ENCODE data around the gene CA6. TPM values are rescaled to one million over a fixed set of nuclear protein-coding genes. Genes with fewer than 3 reads are reported as not detected.
"Not testable (repeated sequence)": the region's sequence is repeated elsewhere in the genome, so short reads cannot be mapped to it uniquely, and the experiment has no call there.

The CA6 gene
- total RNA-seq, 2 donors from 2014 or later, result not detected

DNA sequence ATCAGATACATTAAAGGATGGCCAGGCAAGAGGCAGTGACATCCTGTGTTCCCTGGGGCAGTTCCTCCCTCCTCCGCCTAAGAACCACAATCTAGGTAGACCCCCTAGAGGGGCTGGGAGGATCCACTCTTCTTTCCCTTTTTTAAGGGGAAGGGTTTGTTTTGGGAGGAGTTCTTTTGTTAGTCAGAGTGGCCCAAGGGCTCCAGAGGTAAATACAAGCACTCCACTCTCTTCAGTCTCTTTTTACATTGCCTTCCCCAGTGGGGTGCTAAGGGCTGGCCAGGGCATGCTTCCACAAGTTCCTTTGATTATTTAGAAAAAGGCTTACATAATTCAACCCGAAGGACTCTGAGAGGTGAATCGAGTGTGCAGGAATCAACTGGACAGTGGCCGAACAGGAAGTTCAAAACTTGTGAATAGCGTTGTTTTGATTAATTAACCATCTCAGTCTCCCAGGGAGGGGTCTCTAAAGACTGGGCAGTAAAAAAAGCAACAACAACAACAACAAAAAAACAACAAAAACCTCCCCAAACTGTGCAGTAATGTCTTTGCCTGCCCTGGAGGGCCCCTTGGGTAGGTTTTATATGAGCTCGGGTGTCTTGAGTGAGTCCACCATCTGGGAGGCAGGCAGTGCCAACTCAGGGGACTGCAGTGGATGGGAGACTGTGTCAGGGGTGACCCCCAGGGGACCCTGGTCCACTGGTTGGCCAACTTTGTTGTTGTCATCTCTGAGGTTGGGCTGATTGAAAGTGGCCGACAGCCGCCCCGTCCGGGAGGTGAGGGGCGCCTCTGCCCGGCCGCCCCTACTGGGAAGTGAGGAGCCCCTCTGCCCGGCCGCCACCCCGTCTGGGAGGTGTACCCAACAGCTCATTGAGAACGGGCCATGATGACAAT is 34.0 kb upstream of the CA6 start:
- Histone ChIP-seq H3K9me3 (no peaks in the 10 kb centered on the region), H3K9ac (ENCODE audit: low read depth in 2 of 2, low read length in 2 of 2) (no peak overlapping the region), H3K27ac (no peak overlapping the region), H3K4me3 (no peak overlapping the region), H3K4me1 (no peaks in the 10 kb centered on the region), H3K27me3 (no peaks in the 10 kb centered on the region), H3K36me3 (no peaks in the 10 kb centered on the region)
- intact Hi-C loops (cut with DNase I), result loop anchor here (10.0 kb wide), 1 partner anchor 293 kb away; no protein-coding TSS in a partner anchor
- no peak for DNase-seq
- no peak for TF ChIP-seq CTCF (IDR thresholded peaks at IDR 0.05)

DNA sequence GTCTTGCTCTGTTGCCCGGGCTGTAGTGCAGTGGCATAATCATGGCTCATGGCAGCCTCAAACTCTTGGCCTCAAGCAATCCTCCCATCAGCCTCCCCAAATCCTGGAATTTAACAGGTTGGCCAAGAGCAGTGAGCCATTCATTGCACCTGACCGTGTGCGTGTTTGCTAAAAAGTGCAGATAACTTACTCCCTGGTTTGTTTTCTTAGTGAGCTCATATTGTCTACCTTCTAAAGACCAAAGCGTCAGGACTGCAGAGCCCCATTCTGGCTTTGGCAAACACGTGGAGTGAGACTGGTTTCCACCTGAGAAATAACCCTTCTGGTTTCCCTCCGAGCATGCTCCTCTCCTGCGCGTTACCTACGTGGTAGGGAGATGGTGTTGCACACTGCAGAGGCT is 32.2 kb upstream of the CA6 start:
- intact Hi-C loops (cut with DNase I), result loop anchor here (10.0 kb wide), 1 partner anchor 291 kb away; no protein-coding TSS in a partner anchor
- no peak for DNase-seq

DNA sequence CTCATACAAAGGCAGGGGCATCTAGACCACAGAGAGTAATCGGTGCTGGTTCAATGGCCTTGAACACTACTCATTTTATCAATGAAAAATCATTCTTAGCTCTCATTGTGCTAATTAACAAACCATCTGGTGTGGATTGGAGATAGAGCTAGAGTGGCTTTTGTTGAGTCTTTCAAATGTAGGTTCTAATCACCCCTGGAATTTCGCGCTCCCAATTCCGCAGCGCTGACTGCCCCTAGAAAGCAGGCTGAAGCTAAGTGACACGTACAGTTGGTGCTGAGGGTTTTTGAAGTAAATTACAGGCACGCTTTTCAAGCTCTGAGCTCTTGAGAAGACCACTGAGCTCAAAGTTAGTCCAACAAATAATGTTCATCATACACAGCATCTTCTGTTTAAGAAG is 31.2 kb upstream of the CA6 start:
- intact Hi-C loops (cut with DNase I), result loop anchor here (10.0 kb wide), 1 partner anchor 290 kb away; no protein-coding TSS in a partner anchor
- H3K9me3 ChIP-seq, result no peaks in the 10 kb centered on the region
- no peaks in the 10 kb centered on the region for H3K27me3 ChIP-seq
- peaks cover 6% of the 10 kb centered on the region for H3K4me1 ChIP-seq
- no peaks in the 10 kb centered on the region for H3K36me3 ChIP-seq
- H3K4me3 ChIP-seq, result no peak overlapping the region
- no peak overlapping the region for H3K27ac ChIP-seq
- no peak for DNase-seq
- no peak for TF ChIP-seq CTCF (IDR thresholded peaks at IDR 0.05)
- H3K9ac ChIP-seq (ENCODE audit: low read depth in 2 of 2, low read length in 2 of 2), result no peak overlapping the region

More for the DNA sequence above, 32.2 kb upstream of the CA6 start:
- Histone ChIP-seq H3K36me3 (no peaks in the 10 kb centered on the region), H3K4me1 (peaks cover 6% of the 10 kb centered on the region), H3K9me3 (no peaks in the 10 kb centered on the region), H3K4me3 (no peak overlapping the region), H3K27ac (no peak overlapping the region), H3K27me3 (no peaks in the 10 kb centered on the region), H3K9ac (ENCODE audit: low read depth in 2 of 2, low read length in 2 of 2) (no peak overlapping the region)
- TF ChIP-seq CTCF (IDR thresholded peaks at IDR 0.05), result no peak

- Histone ChIP-seq H3K4me3 (no peak overlapping the region), H3K27me3 (no peaks in the 10 kb centered on the region), H3K27ac (no peak overlapping the region), H3K36me3 (no peaks in the 10 kb centered on the region), H3K9me3 (no peaks in the 10 kb centered on the region), H3K9ac (ENCODE audit: low read depth in 2 of 2, low read length in 2 of 2) (no peak overlapping the region), H3K4me1 (peaks cover 6% of the 10 kb centered on the region)
- DNase-seq, result no peak
- no peak for TF ChIP-seq CTCF (IDR thresholded peaks at IDR 0.05)
- intact Hi-C loops (cut with DNase I), result loop anchor here (5.0 to 10.0 kb wide), 4 partner anchors 72 to 289 kb away; no protein-coding TSS in a partner anchor
Observed at GRCh38 chr1:8915446-8915845, 30.2 kb upstream of the CA6 start.

DNA sequence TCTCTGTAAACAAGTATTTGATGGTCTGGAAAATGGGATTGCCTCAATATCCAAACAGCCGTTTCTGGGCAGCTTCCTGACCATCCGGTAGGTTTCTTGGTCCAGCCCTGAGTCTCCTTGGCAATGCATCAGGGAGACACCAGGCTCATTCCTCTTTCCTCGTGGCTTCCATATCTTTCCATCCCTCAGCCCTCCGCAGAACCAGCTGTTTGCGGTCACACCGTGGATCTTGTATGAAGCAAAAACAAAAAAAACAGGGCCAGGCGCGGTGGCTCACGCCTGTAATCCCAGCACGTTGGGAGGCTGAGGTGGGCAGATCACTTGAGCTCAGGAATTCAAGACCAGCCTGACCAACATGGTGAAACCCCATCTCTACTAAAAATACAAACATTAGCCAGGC is 28.1 kb upstream of the CA6 start:
- not testable (repeated sequence) for H3K27ac ChIP-seq; H3K9me3 ChIP-seq; H3K4me1 ChIP-seq; H3K36me3 ChIP-seq; DNase-seq; H3K27me3 ChIP-seq; H3K4me3 ChIP-seq; H3K9ac ChIP-seq (ENCODE audit: low read depth in 2 of 2, low read length in 2 of 2)
- intact Hi-C loops (cut with DNase I), result loop anchor here (5.0 to 10.0 kb wide), 4 partner anchors 70 to 287 kb away; no protein-coding TSS in a partner anchor

DNA sequence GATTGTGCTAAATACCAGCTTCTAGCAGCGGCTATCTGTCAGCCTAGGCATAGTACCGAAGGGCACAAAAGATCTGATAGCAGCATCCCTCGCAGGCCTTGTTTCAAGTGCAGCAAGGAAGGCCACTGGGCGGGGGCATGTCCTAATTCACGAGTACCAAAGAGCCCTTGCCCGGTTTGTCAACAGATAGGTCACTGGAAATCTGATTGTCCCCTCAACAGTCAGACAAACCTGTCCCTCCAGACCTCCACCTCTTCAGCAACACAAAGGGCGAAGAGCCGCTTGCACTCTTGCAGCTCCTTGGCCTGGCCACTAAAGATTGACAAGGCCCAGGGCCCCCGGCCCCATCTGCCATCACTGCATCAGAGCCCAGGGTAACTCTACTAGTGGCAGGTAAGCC is 22.7 kb upstream of the CA6 start:
- no peaks in the 10 kb centered on the region for H3K27me3 ChIP-seq
- intact Hi-C loops (cut with DNase I), result no loop called here
- no peak overlapping the region for H3K4me3 ChIP-seq
- DNase-seq, result no peak
- H3K9me3 ChIP-seq, result no peaks in the 10 kb centered on the region
- no peak overlapping the region for H3K27ac ChIP-seq
- no peak overlapping the region for H3K9ac ChIP-seq (ENCODE audit: low read depth in 2 of 2, low read length in 2 of 2)
- H3K36me3 ChIP-seq, result no peaks in the 10 kb centered on the region
- peaks cover 5% of the 10 kb centered on the region for H3K4me1 ChIP-seq
- TF ChIP-seq CTCF (IDR thresholded peaks at IDR 0.05), result no peak

Data from colonic mucosa (tissue), 4 donors.